ENCODE data around the gene HOXD10. TPM values are rescaled to one million over a fixed set of nuclear protein-coding genes. Genes with fewer than 3 reads are reported as not detected.

The HOXD10 gene
- total RNA-seq, 1 donor from 2014 or later = not detected

GRCh38 chr2:176096243-176096985 is 20.2 kb upstream of the HOXD10 start:
- H3K27me3 Mint-ChIP-seq = peaks cover 83% of the 10 kb centered on the region
- peak overlapping the region; percentile 81 for H3K4me3 Mint-ChIP-seq
- peaks cover 3% of the 10 kb centered on the region for H3K36me3 Mint-ChIP-seq (ENCODE audit: low read depth)
- no peak for DNase-seq
- H3K27ac Mint-ChIP-seq = no peak overlapping the region
- H3K4me1 Mint-ChIP-seq = peaks cover 14% of the 10 kb centered on the region
- intact Hi-C loops (cut with micrococcal nuclease) = loop anchor here (2.0 to 5.0 kb wide), 3 partner anchors 14 to 894 kb away; partner anchors contain the start of gene EVX2
- H3K9me3 Mint-ChIP-seq = peaks cover 4% of the 10 kb centered on the region

DNA sequence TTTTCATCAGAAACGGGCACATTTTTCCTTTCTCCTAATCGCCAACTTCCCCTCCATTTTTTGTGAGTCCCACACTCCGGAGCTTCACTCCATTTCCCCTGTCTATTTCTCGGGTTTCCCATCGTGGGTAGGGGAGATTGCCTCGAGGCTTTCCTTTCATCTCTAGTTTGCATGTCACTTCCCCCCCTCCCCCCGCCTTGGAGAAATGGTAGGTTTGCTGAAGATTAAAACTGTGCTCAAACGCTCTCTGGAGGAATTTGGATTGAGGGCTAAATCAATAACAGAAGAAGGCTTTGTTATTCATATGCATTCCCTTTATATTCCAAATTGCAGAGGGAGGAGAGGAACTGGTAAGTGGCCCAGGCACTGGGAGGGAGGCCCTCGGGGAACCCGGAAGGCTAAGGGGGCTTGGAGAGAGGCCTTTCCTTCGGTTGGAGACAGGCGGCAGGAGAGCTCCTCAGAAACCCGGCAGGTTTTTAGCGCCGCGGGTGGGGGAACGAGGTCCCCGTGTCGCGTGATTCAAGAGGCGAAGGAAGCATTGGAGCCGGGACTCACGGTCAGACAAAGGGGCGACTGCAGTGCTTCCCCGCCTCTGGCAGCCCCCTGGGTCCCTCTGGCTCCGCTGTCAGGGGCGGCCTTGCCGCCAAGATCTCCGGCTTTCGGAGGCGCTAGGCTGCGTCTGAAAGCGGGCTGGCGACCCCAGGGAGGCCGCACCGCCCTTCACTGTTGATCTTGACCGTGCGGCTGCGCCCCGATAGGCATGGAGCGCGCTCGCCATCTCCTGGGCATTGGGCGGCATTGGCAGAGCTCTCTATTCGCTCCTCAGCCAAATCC is 19.4 kb upstream of the HOXD10 start:
- H3K27me3 Mint-ChIP-seq = peaks cover 83% of the 10 kb centered on the region
- peaks cover 13% of the 10 kb centered on the region for H3K4me1 Mint-ChIP-seq
- no peak overlapping the region for H3K27ac Mint-ChIP-seq
- H3K9me3 Mint-ChIP-seq = no peaks in the 10 kb centered on the region
- DNase-seq = peak; percentile 85
- H3K36me3 Mint-ChIP-seq (ENCODE audit: low read depth) = no peaks in the 10 kb centered on the region
- intact Hi-C loops (cut with micrococcal nuclease) = loop anchor here (1.0 to 5.0 kb wide), 4 partner anchors 14 to 894 kb away; partner anchors contain the start of gene EVX2
- peak overlapping the region; percentile 81 for H3K4me3 Mint-ChIP-seq

GRCh38 chr2:176097820-176098365 is 18.7 kb upstream of the HOXD10 start:
- Mint-ChIP-seq H3K27me3 (peaks cover 89% of the 10 kb centered on the region), H3K9me3 (no peaks in the 10 kb centered on the region)

GRCh38 chr2:176098366-176099158 is 18.0 kb upstream of the HOXD10 start:
- Mint-ChIP-seq H3K4me1 (peaks cover 13% of the 10 kb centered on the region), H3K4me3 (no peak overlapping the region), H3K27ac (no peak overlapping the region), H3K9me3 (no peaks in the 10 kb centered on the region), H3K36me3 (ENCODE audit: low read depth) (no peaks in the 10 kb centered on the region), H3K27me3 (peaks cover 89% of the 10 kb centered on the region)
- intact Hi-C loops (cut with micrococcal nuclease) = loop anchor here (5.0 kb wide), 1 partner anchor 731 kb away; no protein-coding TSS in a partner anchor
- DNase-seq = peak; percentile 61

More at GRCh38 chr2:176097820-176098365, 18.7 kb upstream of the HOXD10 start:
- H3K36me3 Mint-ChIP-seq (ENCODE audit: low read depth) = no peaks in the 10 kb centered on the region
- DNase-seq = no peak
- intact Hi-C loops (cut with micrococcal nuclease) = loop anchor here (1.0 to 5.0 kb wide), 4 partner anchors 15 to 895 kb away; partner anchors contain the start of gene EVX2
- peak overlapping the region; percentile 81 for H3K4me3 Mint-ChIP-seq
- H3K4me1 Mint-ChIP-seq = peaks cover 13% of the 10 kb centered on the region
- no peak overlapping the region for H3K27ac Mint-ChIP-seq

DNA sequence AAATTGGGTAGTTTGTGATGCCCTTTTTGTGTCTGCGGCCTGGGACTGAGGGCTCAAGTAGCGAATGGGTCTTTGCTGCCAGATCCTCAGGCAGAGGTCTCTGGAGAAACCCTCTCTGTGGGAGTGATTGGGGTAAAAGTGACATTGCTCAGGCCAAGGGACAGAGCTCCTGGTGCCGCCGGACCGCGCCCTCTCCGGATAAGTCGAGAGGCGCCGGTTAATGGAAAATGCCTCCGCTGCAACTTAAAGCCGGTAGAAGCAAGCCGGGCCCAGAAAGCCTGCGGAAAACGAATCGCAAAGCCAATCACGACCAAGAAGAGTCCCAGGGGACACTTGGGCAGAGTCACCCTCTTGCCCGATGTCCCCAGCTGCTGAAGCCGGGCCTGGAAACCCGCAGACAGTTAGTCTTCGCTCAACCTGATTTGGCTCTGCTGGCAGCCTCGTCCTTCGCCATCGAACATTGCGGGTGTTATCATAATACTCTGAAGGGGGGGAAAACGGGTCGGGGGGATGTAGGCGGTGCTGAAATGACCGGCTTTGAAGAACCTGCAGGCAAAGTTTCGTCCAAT is 17.3 kb upstream of the HOXD10 start:
- no peaks in the 10 kb centered on the region for H3K9me3 Mint-ChIP-seq
- H3K27me3 Mint-ChIP-seq = peaks cover 88% of the 10 kb centered on the region
- H3K27ac Mint-ChIP-seq = peak overlapping the region; percentile 34
- no peak overlapping the region for H3K4me3 Mint-ChIP-seq
- H3K4me1 Mint-ChIP-seq = peaks cover 13% of the 10 kb centered on the region
- no peaks in the 10 kb centered on the region for H3K36me3 Mint-ChIP-seq (ENCODE audit: low read depth)
- intact Hi-C loops (cut with micrococcal nuclease) = loop anchor here (5.0 kb wide), 1 partner anchor 732 kb away; no protein-coding TSS in a partner anchor
- no peak for DNase-seq

DNA sequence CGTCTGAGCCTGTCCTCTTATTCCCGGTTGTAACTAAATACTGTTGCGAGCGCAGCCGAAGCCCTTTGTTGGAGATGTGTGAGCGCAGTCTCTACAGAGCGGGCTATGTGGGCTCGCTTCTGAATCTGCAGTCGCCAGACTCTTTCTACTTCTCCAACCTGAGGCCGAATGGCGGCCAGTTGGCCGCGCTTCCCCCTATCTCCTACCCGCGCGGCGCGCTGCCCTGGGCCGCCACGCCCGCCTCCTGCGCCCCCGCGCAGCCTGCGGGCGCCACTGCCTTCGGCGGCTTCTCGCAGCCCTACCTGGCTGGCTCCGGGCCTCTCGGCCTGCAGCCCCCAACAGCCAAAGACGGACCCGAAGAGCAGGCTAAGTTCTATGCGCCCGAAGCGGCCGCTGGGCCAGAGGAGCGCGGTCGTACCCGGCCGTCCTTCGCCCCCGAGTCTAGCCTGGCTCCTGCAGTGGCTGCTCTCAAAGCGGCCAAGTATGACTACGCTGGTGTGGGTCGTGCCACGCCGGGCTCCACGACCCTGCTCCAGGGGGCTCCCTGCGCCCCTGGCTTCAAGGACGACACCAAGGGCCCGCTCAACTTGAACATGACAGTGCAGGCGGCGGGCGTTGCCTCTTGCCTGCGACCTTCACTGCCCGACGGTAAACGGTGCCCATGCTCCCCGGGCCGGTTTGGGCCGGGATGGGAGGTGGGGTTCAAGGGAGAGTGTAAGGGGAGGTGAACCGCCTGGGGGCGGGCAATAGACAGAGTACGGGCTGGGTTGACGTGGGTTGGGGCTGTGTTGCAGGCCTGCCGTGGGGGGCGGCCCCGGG is 16.6 kb upstream of the HOXD10 start, which contains the start of gene HOXD12:
Gene HOXD12 (plus strand): TSS at position 68 of the 819 bp plus-strand sequence. CDS start 7 bp downstream, at position 75.
- peaks cover under 1% of the 10 kb centered on the region for H3K36me3 Mint-ChIP-seq (ENCODE audit: low read depth)
- peaks cover 13% of the 10 kb centered on the region for H3K4me1 Mint-ChIP-seq
- no peak for DNase-seq
- intact Hi-C loops (cut with micrococcal nuclease) = loop anchor here (5.0 kb wide), 1 partner anchor 733 kb away; no protein-coding TSS in a partner anchor
- H3K27me3 Mint-ChIP-seq = peaks cover 89% of the 10 kb centered on the region
- no peaks in the 10 kb centered on the region for H3K9me3 Mint-ChIP-seq
- H3K27ac Mint-ChIP-seq = peak within 1 kb of the TSS; percentile 34
- no peak within 1 kb of the TSS for H3K4me3 Mint-ChIP-seq

GRCh38 chr2:176100547-176101140 is 15.9 kb upstream of the HOXD10 start:
- H3K27me3 Mint-ChIP-seq = peaks cover 89% of the 10 kb centered on the region
- no peaks in the 10 kb centered on the region for H3K9me3 Mint-ChIP-seq
- no peak for DNase-seq
- no peak overlapping the region for H3K4me3 Mint-ChIP-seq
- intact Hi-C loops (cut with micrococcal nuclease) = no loop called here
- peaks cover 4% of the 10 kb centered on the region for H3K36me3 Mint-ChIP-seq (ENCODE audit: low read depth)
- peaks cover 13% of the 10 kb centered on the region for H3K4me1 Mint-ChIP-seq
- no peak overlapping the region for H3K27ac Mint-ChIP-seq

DNA sequence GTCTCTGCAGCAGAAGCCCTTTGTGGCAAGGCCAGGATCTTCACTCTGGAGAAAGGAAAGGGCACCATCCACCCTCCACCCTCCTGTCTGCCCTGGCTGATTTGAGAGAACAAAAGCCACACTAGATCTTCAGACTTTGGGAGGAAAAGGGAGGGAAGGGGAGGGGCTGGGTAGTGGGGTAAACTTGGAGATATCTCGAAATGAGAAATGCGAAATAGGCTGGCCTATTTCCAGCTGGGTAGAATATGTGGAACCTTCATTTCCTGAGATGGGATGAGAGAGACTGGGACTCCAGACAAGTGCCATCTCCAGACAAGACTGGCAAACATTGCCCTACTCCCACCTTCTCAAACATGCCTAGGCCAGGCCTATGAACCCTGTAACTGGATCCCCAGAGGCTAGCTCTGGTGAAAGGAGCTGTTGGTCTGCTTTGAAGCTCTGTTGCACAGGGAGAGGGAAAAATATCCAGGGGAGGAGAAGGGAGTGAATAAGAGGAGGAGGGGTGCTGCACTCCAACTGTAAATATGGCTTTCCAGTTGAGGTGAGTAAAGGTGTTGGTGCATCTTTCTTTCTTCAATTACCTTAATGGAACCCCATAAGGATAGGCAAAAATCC is 15.3 kb upstream of the HOXD10 start:
- no peak overlapping the region for H3K27ac Mint-ChIP-seq
- H3K9me3 Mint-ChIP-seq = peaks cover 3% of the 10 kb centered on the region
- intact Hi-C loops (cut with micrococcal nuclease) = no loop called here
- peaks cover 7% of the 10 kb centered on the region for H3K36me3 Mint-ChIP-seq (ENCODE audit: low read depth)
- H3K27me3 Mint-ChIP-seq = peaks cover 90% of the 10 kb centered on the region
- H3K4me1 Mint-ChIP-seq = peaks cover 16% of the 10 kb centered on the region
- H3K4me3 Mint-ChIP-seq = no peak overlapping the region
- DNase-seq = no peak

DNA sequence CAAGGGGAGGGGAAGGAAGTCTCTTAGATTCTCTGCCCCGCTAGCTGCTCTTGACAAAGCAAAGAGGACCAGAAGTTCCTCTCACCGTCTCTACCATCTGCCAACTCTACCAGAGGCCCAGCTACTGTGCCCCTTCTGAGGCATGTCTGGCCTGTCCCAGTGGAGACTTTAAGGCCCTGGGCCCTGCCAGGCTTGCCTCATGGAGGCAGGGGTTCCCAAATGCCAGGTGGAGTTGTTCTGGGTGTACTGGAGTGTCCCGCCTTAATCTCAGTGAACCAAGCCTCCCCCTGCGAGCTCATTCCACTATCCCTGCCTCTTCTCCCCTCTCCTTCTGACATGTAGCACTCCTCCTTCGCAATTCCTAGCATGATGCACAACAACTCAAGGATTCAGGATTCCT is 14.7 kb upstream of the HOXD10 start:
- H3K4me1 Mint-ChIP-seq = peaks cover 14% of the 10 kb centered on the region
- peaks cover 5% of the 10 kb centered on the region for H3K9me3 Mint-ChIP-seq
- H3K27ac Mint-ChIP-seq = no peak overlapping the region
- intact Hi-C loops (cut with micrococcal nuclease) = no loop called here
- H3K4me3 Mint-ChIP-seq = no peak overlapping the region
- peaks cover 87% of the 10 kb centered on the region for H3K27me3 Mint-ChIP-seq
- DNase-seq = no peak
- peaks cover 8% of the 10 kb centered on the region for H3K36me3 Mint-ChIP-seq (ENCODE audit: low read depth)

GRCh38 chr2:176102309-176102866 is 14.2 kb upstream of the HOXD10 start:
- peaks cover 10% of the 10 kb centered on the region for H3K4me1 Mint-ChIP-seq

DNA sequence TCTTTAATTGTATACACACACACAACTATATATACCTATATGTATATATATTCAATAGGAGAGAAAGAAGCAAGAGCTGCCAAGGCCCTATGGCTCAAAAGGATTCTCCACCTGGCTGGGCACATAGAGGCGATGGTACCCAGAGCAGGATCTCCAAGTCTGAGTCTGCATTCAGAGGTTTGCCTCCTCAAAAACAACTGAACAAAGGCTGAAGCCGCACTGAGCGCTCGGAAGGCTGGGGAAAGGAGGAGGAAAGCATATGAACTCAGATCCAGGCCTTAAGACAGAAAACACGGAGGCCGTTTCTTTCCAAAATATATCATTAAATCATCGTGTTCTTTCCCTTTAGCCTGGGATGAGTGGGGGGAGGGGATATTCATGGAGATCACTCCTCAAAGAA is 13.4 kb upstream of the HOXD10 start:
- peaks cover 79% of the 10 kb centered on the region for H3K27me3 Mint-ChIP-seq

More at GRCh38 chr2:176102309-176102866, 14.2 kb upstream of the HOXD10 start:
- no peak for DNase-seq
- intact Hi-C loops (cut with micrococcal nuclease) = no loop called here
- Mint-ChIP-seq H3K4me3 (no peak overlapping the region), H3K9me3 (peaks cover 5% of the 10 kb centered on the region), H3K27me3 (peaks cover 86% of the 10 kb centered on the region), H3K36me3 (ENCODE audit: low read depth) (peaks cover 8% of the 10 kb centered on the region), H3K27ac (no peak overlapping the region)

More for the DNA sequence above, 13.4 kb upstream of the HOXD10 start:
- Mint-ChIP-seq H3K4me3 (no peak overlapping the region), H3K27ac (no peak overlapping the region), H3K4me1 (peaks cover 5% of the 10 kb centered on the region), H3K9me3 (peaks cover 5% of the 10 kb centered on the region), H3K36me3 (ENCODE audit: low read depth) (peaks cover 8% of the 10 kb centered on the region)
- DNase-seq = no peak
- intact Hi-C loops (cut with micrococcal nuclease) = no loop called here
